GM12801 (cell line): Measurements from ENCODE around the gene RASGRF2.

Source experiments
- TF ChIP-seq, protein P1 (sequence below): IDR thresholded peaks from one replicate; pipeline ENCODE4 v1.5.1; 2011; ENCODE audit warnings: control low read depth; ENCODE audit not compliant: insufficient read length; ENCODE audit errors: extremely low read depth

The RASGRF2 gene

DNA sequence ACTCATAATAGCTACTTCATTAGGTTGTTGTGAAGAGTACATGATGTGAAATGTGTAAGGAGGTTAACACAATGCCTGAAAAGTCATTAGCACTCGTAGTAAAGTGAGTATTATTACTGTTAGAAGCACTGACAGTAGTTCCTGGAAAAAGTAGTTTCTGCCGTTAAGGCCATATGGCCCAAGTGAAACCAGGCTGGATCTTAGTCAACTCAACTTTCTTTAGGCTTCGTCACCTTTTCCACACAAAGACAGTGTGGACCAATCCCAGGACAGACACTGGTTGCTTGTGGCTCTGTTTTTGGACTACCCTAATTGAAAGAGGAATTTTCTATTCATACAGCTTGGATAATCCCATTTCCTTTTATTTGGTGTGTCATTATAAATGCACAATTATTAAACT, 243.6 kb downstream of the RASGRF2 start:
- TF ChIP-seq, protein P1, sequence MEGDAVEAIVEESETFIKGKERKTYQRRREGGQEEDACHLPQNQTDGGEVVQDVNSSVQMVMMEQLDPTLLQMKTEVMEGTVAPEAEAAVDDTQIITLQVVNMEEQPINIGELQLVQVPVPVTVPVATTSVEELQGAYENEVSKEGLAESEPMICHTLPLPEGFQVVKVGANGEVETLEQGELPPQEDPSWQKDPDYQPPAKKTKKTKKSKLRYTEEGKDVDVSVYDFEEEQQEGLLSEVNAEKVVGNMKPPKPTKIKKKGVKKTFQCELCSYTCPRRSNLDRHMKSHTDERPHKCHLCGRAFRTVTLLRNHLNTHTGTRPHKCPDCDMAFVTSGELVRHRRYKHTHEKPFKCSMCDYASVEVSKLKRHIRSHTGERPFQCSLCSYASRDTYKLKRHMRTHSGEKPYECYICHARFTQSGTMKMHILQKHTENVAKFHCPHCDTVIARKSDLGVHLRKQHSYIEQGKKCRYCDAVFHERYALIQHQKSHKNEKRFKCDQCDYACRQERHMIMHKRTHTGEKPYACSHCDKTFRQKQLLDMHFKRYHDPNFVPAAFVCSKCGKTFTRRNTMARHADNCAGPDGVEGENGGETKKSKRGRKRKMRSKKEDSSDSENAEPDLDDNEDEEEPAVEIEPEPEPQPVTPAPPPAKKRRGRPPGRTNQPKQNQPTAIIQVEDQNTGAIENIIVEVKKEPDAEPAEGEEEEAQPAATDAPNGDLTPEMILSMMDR: no peak

DNA sequence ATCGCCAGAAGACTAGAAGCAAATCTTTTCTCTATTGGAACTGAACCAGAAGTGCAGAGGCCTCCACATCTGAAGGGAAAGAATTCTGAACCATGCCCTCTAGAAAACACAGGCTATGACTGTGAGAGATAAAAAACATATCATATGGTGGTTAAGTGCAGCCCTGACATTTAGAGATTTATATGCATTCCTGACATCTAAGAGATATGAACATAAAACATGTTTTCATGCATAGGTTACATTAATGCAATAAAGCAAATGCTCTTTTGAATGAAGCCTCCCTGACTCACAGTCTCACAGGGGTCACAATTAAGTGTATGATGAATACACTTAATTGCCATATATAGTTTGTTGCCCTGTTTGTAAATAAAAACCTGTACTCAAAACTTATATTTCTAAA, 244.0 kb downstream of the RASGRF2 start:
- TF ChIP-seq, protein P1: no peak

DNA sequence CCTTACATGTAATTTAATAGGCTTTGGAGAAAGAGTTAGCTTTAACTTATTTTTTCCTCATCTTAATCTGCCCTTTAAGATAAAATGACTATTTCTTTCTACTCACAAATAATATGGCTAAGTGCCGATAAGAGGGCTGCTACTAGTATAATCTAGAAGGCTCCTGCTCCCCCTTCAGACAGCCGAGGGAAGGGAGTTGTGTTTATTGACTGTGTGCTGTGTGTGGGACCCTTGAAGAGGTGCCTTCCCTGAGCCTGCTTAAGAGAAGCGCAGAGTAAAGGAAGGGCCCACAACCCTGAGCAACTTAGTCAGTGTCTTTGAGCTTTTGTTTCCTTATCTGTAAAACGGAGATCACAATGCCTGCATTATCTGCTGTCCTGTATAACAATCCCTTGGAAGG, 244.9 kb downstream of the RASGRF2 start:
- TF ChIP-seq, protein P1: no peak

DNA sequence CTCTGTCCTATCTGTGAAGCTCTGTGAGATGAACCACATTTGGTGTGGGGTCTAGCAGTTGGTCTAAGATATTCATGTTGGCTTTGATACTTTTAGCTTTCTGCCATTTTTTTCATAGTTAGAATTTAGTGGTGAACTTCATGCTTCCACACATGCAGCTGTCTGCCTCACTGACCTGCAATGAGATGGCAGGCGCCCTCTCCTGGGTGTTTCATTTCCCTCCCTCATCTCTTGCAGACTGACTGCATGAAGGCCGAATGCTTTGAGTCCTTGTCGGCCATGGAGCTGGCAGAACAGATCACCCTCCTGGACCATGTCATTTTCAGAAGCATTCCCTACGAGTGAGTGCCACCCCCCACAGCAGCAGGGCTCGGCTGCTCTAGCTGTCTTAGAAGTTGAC, 246.8 kb downstream of the RASGRF2 start:
- TF ChIP-seq, protein P1: no peak

DNA sequence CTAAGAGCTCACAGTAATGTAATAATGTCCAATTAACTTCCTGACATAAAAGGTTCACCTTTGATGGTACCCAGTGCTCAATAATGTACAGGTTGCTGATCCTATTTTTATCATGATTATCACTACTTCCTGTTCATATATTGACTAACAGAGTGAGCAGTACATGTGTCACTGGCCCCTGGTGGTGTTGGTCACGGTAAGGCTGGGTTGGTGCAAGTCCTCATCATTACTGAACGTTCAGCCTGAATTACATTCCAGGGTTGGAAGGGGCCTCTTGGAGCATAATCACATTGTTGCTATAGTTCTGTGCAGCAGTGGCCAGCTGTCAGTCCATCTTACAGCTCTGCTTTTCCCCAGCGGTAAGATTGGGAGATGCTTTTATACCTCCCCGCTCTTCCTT, 248.7 kb downstream of the RASGRF2 start:
- TF ChIP-seq, protein P1: no peak

DNA sequence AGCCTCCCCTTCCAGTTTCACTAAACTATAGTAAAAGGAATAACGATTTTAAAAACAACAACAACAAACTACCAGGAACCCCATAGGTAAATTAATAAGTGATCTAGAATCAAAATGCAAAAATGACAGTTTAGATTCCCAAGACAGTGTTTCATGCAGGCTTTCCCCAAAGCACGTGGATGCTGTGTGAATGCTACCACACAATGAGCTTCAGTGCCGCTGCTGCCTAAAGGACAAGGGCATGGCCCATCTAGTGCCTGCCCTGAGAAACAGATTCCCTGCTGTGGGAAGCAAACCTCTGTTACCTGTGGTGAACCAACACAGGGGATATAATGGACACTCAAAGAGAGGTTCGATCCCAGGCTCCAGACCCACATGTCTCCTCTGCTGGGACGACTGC, 249.2 kb downstream of the RASGRF2 start:
- TF ChIP-seq, protein P1: no peak

DNA sequence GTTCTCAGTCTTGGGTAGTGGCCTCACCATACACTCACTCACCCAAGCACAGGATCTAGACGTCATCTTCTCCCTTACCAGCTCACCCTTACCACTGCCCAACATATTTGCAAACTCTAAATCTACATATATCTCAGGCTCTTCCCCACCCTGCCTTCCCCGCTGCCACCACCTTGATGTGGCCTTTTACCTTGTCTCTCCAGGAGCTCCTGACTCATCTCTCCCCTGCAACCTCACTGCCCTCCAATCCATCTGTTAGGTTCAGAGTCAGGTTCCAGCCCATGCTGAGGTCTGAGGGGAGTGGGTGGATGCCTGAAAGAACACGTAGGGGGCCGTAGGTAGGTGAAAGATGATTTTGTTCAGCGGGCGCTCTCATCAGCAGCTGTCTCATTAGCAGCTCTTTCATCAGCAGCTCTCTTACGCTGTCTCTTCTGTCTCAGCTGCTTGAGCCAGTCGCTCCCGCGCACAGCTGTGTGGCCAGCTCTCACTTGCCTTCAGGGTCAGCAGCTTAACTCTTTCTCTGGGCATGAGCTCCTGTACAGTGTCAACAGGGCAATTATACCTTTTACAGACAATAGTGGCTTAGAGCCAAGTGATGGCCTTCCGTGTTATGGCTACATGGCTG, 249.8 kb downstream of the RASGRF2 start:
- TF ChIP-seq, protein P1: no peak
